Pancreas (tissue), 10 donors: ENCODE results near the gene NDUFA1. TPM values are rescaled to one million over a fixed set of nuclear protein-coding genes. Genes with fewer than 3 reads are reported as not detected.
"Not testable (repeated sequence)": the region's sequence is repeated elsewhere in the genome, so short reads cannot be mapped to it uniquely, and the experiment has no call there.

ENCODE experiments used
- ATAC-seq, 4 donors: fragments of 200-7000 bp; cut with Tn5 transposase; one replicate each; pipeline versions ENCODE4 v1.8.0 to v1.9.1; 2020; ENCODE audit warnings: mild to moderate bottlenecking in 4 of 4, moderate library complexity in 4 of 4
- DNase-seq, 6 donors: peaks; one replicate each; pipeline ENCODE4 v3.0.0-alpha.2; 2020
- FAIRE-seq: peaks from 2 replicates; lab custom pipeline; 2012; peaks lifted over from hg19 to GRCh38; lab: Jason Lieb, UNC
- H3K27ac ChIP-seq, 4 donors: fragments of 200-600 bp; sonication (generic); 1 replicate in 3 of 4; 2 replicates in 1 of 4; pipeline versions ENCODE4 v1.5.0 to v1.8.0; 2020
- H3K27me3 ChIP-seq, 4 donors: fragments of 200-600 bp; one replicate each; pipeline ENCODE4 v1.8.0; 2021
- H3K36me3 ChIP-seq, 3 donors: fragments of 200-600 bp; sonication (generic) in 1 of 3; one replicate each; pipeline versions ENCODE4 v1.5.0 to v1.8.0; 2020 to 2021
- H3K4me1 ChIP-seq, 3 donors: fragments of 200-600 bp; one replicate each; pipeline ENCODE4 v1.8.0; 2021
- H3K4me3 ChIP-seq, 4 donors: fragments of 200-600 bp; sonication (generic) in 2 of 4; one replicate each; pipeline versions ENCODE4 v1.5.0 to v1.8.0; 2020 to 2021
- H3K9me3 ChIP-seq, 4 donors: fragments of 200-600 bp; one replicate each; pipeline ENCODE4 v1.8.0; 2021
- CTCF ChIP-seq, 4 donors: fragments of 200-600 bp; sonication (generic) in 3 of 4; IDR thresholded peaks; one replicate each; pipeline versions ENCODE4 v1.5.0 to v1.8.0; 2021; ENCODE audit warnings: antibody characterized with exemption in 4 of 4
- WGBS, 2 donors: extraction: QIAGEN DNeasy Blood & Tissue Kit; methylation state at CpG; one replicate each; pipeline ENCODE4 v1.1.7; 2013; 5-methylcytosine and 5-hydroxymethylcytosine counted together
- intact Hi-C, 3 donors: fragments of 100-400 bp; cut with DNase I; formaldehyde crosslinking; loops; one replicate each; pipeline versions ENCODE4 v1.11.1 to v1.14.2; 2022
- polyA plus RNA-seq, 2 donors: library from polyadenylated mRNA; stranded (reverse); fragments of 200-250 nt; gene quantifications; one replicate each; pipeline ENCODE4 v1.2.3, GENCODE V29; 2013
- total RNA-seq, 6 donors: library from RNA; stranded (reverse); fragmentation: NEBNext Ultra II Directional in 4 of 6; extraction: Animal tissue kit (Norgen Biotek cat#: 25700) in 4 of 6; gene quantifications; one replicate each; pipeline versions ENCODE4 v1.2.1 to v1.2.4, GENCODE V29; 2021 to 2023
- donor health status: healthy with polysubstance abuse.
- donor health status: DM: no; HTN: no; CAD: no; lungs with moderate emphysema.
- donor health status: DM: no; HTN: no; CAD: no.
- donor health status: control.
- donor health status: control.
- donor health status: Bipolar disorder and iron deficiency.
- donor health status: DM: yes; HTN: yes; CAD: no.
- donor health status: DM: no; HTN: no; CAD: no.
- donor health status: DM: no; HTN: no; CAD: no.
- donor health status: DM: yes; HTN: yes; CAD: no.

Gene NDUFA1
- total and polyA plus RNA-seq, 8 donors = 28.8 to 87.1 (median 45.8) TPM

GRCh38 chrX:119887721-119888425 lies 16.2 kb downstream of the NDUFA1 start:
- DNase-seq (peak; percentile 33 to 76 (median 58)), ATAC-seq (peak; percentile 77 to 93 (median 85)), FAIRE-seq (no peak)
- WGBS, 2 donors = 5 to 41% methylated on average over 38 to 40 of the region's 40 CpGs
- Histone ChIP-seq H3K27me3 (no peaks in the 10 kb centered on the region), H3K36me3 (no peaks in the 10 kb centered on the region), H3K27ac (no peak overlapping the region), H3K9me3 (no peaks in the 10 kb centered on the region), H3K4me3 (peak overlapping the region in 1 of 4 donors; percentile 22), H3K4me1 (no peaks in the 10 kb centered on the region)
- TF ChIP-seq CTCF (IDR thresholded peaks at IDR 0.05) = peak in 3 of 4 donors; percentile 13 to 32 (median 28)
- intact Hi-C loops = no loop called here

DNA sequence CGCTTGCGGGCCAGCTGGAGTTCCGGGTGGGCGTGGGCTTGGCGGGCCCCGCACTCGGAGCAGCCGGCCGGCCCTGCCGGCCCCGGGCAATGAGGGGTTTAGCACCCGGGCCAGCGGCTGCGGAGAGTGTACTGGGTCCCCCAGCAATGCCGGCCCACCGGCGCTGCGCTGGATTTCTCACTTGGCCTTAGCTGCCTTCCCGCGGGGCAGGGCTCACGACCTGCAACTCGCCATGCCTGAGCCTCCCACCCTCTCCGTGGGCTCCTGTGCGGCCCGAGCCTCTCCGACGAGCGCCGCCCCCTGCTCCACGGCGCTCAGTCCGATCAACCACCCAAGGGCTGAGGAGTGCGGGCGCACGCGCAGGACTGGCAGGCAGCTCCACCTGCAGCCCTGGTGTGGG lies 19.0 kb downstream of the NDUFA1 start:
- H3K9me3 ChIP-seq, H3K4me1 ChIP-seq, FAIRE-seq, intact Hi-C loops, H3K27ac ChIP-seq, H3K27me3 ChIP-seq, ATAC-seq, H3K4me3 ChIP-seq, H3K36me3 ChIP-seq: not testable (repeated sequence)
- DNase-seq = peak in 1 of 6 donors; percentile 41
- 72 to 89% methylated on average over 21 to 28 of the region's 36 CpGs for WGBS, 2 donors

DNA sequence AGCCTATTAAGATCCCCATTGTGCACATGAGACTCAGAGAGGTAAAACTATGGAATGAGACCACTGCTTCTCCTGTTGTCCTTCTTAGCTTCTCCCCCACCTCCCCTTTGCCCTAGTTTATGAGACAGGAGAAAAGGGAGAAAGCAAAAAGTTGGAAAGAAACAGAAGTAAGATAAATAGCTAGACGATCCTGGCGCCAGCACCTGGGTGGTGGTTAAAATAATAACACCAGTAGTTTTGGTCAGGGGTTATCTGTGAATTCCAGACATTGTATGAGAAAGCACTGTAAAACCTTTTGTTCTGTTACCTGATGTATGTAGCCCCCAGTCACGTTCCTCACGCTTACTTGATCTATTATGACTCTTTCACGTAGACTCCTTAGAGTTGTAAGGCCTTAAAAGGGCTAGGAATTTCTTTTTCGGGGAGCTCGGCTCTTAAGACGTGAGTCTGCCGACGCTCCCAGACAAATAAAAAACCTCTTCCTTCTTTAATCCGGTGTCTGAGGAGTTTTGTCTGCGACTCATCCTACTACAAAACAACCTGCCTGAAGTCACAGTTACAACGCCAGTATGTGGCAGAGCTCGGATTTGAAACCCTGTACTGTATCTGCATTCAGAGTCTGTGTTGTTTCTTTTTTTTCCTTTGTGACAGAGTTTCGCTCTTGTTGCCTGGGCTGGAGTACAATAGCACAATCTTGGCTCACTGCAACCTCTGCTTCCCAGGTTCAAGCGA lies 20.5 kb downstream of the NDUFA1 start:
- FAIRE-seq, H3K27ac ChIP-seq, H3K36me3 ChIP-seq, H3K27me3 ChIP-seq, H3K4me1 ChIP-seq, H3K4me3 ChIP-seq, ATAC-seq, DNase-seq, intact Hi-C loops, H3K9me3 ChIP-seq: not testable (repeated sequence)
- 73 to 80% methylated on average over 16 of the region's 16 CpGs for WGBS, 2 donors

GRCh38 chrX:119895843-119896326 lies 24.3 kb downstream of the NDUFA1 start, which contains the start of gene AKAP14:
TSS of gene AKAP14 (plus strand) at chrX:119895893. CDS start at chrX:119903224, 7,331 bp downstream.
- H3K4me1 ChIP-seq = no peaks in the 10 kb centered on the region
- 60 to 66% methylated on average over 4 of the region's 4 CpGs for WGBS, 2 donors
- H3K9me3 ChIP-seq = no peaks in the 10 kb centered on the region
- intact Hi-C loops = no loop called here
- FAIRE-seq = no peak
- no peak for DNase-seq
- H3K27me3 ChIP-seq = no peaks in the 10 kb centered on the region
- H3K4me3 ChIP-seq = no peak within 1 kb of the TSS
- TF ChIP-seq CTCF (IDR thresholded peaks at IDR 0.05) = no peak
- H3K36me3 ChIP-seq = no peaks in the 10 kb centered on the region
- ATAC-seq = no peak
- no peak within 1 kb of the TSS for H3K27ac ChIP-seq

- FAIRE-seq (no peak), ATAC-seq (peak in 3 of 4 donors; percentile 24 to 59 (median 51)), DNase-seq (no peak)
- no peaks in the 10 kb centered on the region for H3K9me3 ChIP-seq
- H3K36me3 ChIP-seq = no peaks in the 10 kb centered on the region
- no peak overlapping the region for H3K4me3 ChIP-seq
- intact Hi-C loops = no loop called here
- no peak for TF ChIP-seq CTCF (IDR thresholded peaks at IDR 0.05)
- no peaks in the 10 kb centered on the region for H3K4me1 ChIP-seq
- no peak overlapping the region for H3K27ac ChIP-seq
- 7 to 8% methylated on average over 2 of the region's 2 CpGs for WGBS, 2 donors
- no peaks in the 10 kb centered on the region for H3K27me3 ChIP-seq
Measured at GRCh38 chrX:119899125-119899524, 27.5 kb downstream of the NDUFA1 start.
